ENCODE measurements around the gene CSK. TPM values are rescaled to one million over a fixed set of nuclear protein-coding genes. Genes with fewer than 3 reads are reported as not detected.

CSK gene
- total RNA-seq, 4 donors from 2014 or later = 37.6 to 47.3 (median 45.4) TPM

- no peak overlapping the region for H3K4me3 ChIP-seq (ENCODE audit: low read depth, poor library complexity, severe bottlenecking)
- TF ChIP-seq, protein P1, sequence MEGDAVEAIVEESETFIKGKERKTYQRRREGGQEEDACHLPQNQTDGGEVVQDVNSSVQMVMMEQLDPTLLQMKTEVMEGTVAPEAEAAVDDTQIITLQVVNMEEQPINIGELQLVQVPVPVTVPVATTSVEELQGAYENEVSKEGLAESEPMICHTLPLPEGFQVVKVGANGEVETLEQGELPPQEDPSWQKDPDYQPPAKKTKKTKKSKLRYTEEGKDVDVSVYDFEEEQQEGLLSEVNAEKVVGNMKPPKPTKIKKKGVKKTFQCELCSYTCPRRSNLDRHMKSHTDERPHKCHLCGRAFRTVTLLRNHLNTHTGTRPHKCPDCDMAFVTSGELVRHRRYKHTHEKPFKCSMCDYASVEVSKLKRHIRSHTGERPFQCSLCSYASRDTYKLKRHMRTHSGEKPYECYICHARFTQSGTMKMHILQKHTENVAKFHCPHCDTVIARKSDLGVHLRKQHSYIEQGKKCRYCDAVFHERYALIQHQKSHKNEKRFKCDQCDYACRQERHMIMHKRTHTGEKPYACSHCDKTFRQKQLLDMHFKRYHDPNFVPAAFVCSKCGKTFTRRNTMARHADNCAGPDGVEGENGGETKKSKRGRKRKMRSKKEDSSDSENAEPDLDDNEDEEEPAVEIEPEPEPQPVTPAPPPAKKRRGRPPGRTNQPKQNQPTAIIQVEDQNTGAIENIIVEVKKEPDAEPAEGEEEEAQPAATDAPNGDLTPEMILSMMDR (IDR thresholded peaks at IDR 0.05) = no peak
- TF ChIP-seq POLR2A (IDR thresholded peaks at IDR 0.05) = no peak
- intact Hi-C loops (cut with DNase I; ENCODE audit: low total_unique reads) = no loop called here
- WGBS, 2 donors = 81 to 85% methylated on average over 5 of the region's 5 CpGs
- no peak for DNase-seq (ENCODE audit: low spot score in 2 of 2)
Measured at GRCh38 chr15:74820056-74820455, 38.2 kb downstream of the CSK start.

GRCh38 chr15:74821091-74821789 lies 39.4 kb downstream of the CSK start:
- H3K4me3 ChIP-seq (ENCODE audit: low read depth, poor library complexity, severe bottlenecking) = no peak overlapping the region
- TF ChIP-seq, protein P1 (IDR thresholded peaks at IDR 0.05) = no peak
- no peak for TF ChIP-seq POLR2A (IDR thresholded peaks at IDR 0.05)
- intact Hi-C loops (cut with DNase I; ENCODE audit: low total_unique reads) = no loop called here
- WGBS, 2 donors = 46 to 61% methylated on average over 10 to 11 of the region's 11 CpGs
- DNase-seq (ENCODE audit: low spot score in 2 of 2) = no peak

- H3K4me3 ChIP-seq (ENCODE audit: low read depth, poor library complexity, severe bottlenecking) = no peak overlapping the region
- intact Hi-C loops (cut with DNase I; ENCODE audit: low total_unique reads) = no loop called here
- TF ChIP-seq, protein P1 (IDR thresholded peaks at IDR 0.05) = no peak
- TF ChIP-seq POLR2A (IDR thresholded peaks at IDR 0.05) = no peak
- 87 to 89% methylated on average over 7 of the region's 7 CpGs for WGBS, 2 donors
- DNase-seq (ENCODE audit: low spot score in 2 of 2) = no peak
Measured at GRCh38 chr15:74821790-74822158, 39.9 kb downstream of the CSK start.

- TF ChIP-seq, protein P1 (IDR thresholded peaks at IDR 0.05) = no peak
- TF ChIP-seq POLR2A (IDR thresholded peaks at IDR 0.05) = no peak
- DNase-seq (ENCODE audit: low spot score in 2 of 2) = no peak
- no peak overlapping the region for H3K4me3 ChIP-seq (ENCODE audit: low read depth, poor library complexity, severe bottlenecking)
- intact Hi-C loops (cut with DNase I; ENCODE audit: low total_unique reads) = no loop called here
- WGBS, 2 donors = 80 to 84% methylated on average over 4 of the region's 4 CpGs
Measured at GRCh38 chr15:74822233-74822632, 40.4 kb downstream of the CSK start.

DNA sequence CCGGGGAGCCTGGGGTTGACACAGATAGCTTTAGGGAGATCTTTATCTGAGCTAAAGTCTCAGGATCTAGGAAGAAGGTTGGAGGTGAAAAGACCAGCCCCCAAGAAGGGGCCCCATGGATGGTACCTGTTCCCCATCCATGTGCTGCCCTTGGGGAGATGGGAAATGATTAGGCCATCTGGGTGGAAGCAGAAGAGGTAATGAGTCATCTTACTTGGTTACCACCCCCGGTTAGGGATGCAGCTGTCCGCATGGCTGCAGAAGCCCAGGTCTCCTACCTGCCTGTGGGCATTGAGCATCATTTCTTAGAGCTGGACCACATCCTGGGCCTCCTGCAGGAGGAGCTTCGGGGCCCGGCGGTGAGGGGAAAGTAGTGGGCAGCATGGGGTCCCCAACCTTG lies 41.4 kb downstream of the CSK start:
- no peak for DNase-seq (ENCODE audit: low spot score in 2 of 2)
- intact Hi-C loops (cut with DNase I; ENCODE audit: low total_unique reads) = no loop called here
- H3K4me3 ChIP-seq (ENCODE audit: low read depth, poor library complexity, severe bottlenecking) = no peak overlapping the region
- 54 to 66% methylated on average over 6 of the region's 6 CpGs for WGBS, 2 donors
- TF ChIP-seq, protein P1 (IDR thresholded peaks at IDR 0.05) = no peak
- TF ChIP-seq POLR2A (IDR thresholded peaks at IDR 0.05) = no peak

GRCh38 chr15:74824976-74825375 lies 43.1 kb downstream of the CSK start:
- intact Hi-C loops (cut with DNase I; ENCODE audit: low total_unique reads) = no loop called here
- no peak overlapping the region for H3K4me3 ChIP-seq (ENCODE audit: low read depth, poor library complexity, severe bottlenecking)
- 76 to 80% methylated on average over 7 of the region's 7 CpGs for WGBS, 2 donors
- DNase-seq (ENCODE audit: low spot score in 2 of 2) = no peak
- TF ChIP-seq, protein P1 (IDR thresholded peaks at IDR 0.05) = no peak
- TF ChIP-seq POLR2A (IDR thresholded peaks at IDR 0.05) = no peak
